Measurements from ENCODE around the gene HOMER2. TPM values are rescaled to one million over a fixed set of nuclear protein-coding genes. Genes with fewer than 3 reads are reported as not detected.
A peak's percentile ranks its signal among the peaks of the same experiment; 100 is the strongest.

HOMER2 gene
- total RNA-seq, 1 experiment from 2014 or later = 22.6 TPM

- Histone ChIP-seq H3K4me3 (ENCODE audit: low read length) (no peak overlapping the region), H3K4me2 (ENCODE audit: low read length) (no peak overlapping the region), H4K20me1 (ENCODE audit: low read length) (no peaks in the 10 kb centered on the region), H3F3A (ENCODE audit: low read length, unreplicated experiment) (no peaks in the 10 kb centered on the region), H3K36me3 (ENCODE audit: low read depth, low read length) (peaks cover 8% of the 10 kb centered on the region), H2AFZ (ENCODE audit: low read length) (no peak overlapping the region), H3K4me1 (ENCODE audit: insufficient read depth, low read length) (peaks cover 1% of the 10 kb centered on the region; the same call in 1 of the 2 replicates), H3K9me2 (replicated peaks; ENCODE audit: low read length) (no peaks in the 10 kb centered on the region), H3K9ac (ENCODE audit: low read length) (no peak overlapping the region), H3K27ac (ENCODE audit: low read length) (no peak overlapping the region), H3K9me3 (ENCODE audit: low read length) (no peaks in the 10 kb centered on the region), H3K27me3 (ENCODE audit: low read length) (no peaks in the 10 kb centered on the region), H3K79me2 (ENCODE audit: low read length) (peaks cover 3% of the 10 kb centered on the region)
- DNase-seq (no peak), ATAC-seq (no peak)
- CTCF ChIA-PET = no interaction called here
- BruUV-seq (replicated peaks) = no TSS peak
- POLR2A ChIA-PET (ENCODE audit: unreplicated experiment) = no interaction called here
- intact Hi-C loops (cut with micrococcal nuclease) = no loop called here
- TF ChIP-seq, protein P1, sequence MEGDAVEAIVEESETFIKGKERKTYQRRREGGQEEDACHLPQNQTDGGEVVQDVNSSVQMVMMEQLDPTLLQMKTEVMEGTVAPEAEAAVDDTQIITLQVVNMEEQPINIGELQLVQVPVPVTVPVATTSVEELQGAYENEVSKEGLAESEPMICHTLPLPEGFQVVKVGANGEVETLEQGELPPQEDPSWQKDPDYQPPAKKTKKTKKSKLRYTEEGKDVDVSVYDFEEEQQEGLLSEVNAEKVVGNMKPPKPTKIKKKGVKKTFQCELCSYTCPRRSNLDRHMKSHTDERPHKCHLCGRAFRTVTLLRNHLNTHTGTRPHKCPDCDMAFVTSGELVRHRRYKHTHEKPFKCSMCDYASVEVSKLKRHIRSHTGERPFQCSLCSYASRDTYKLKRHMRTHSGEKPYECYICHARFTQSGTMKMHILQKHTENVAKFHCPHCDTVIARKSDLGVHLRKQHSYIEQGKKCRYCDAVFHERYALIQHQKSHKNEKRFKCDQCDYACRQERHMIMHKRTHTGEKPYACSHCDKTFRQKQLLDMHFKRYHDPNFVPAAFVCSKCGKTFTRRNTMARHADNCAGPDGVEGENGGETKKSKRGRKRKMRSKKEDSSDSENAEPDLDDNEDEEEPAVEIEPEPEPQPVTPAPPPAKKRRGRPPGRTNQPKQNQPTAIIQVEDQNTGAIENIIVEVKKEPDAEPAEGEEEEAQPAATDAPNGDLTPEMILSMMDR (conservative IDR thresholded peaks at IDR 0.05; ENCODE audit: low read depth, low read length) = no peak
- TF ChIP-seq EZH2phosphoT487 (IDR thresholded peaks at IDR 0.05; ENCODE audit: borderline replicate concordance, low read length) (no peak), EZH2 (IDR thresholded peaks at IDR 0.05; ENCODE audit: low read length, unreplicated experiment) (no peak)
Observed at GRCh38 chr15:82992436-82992998, 40.0 kb upstream of the HOMER2 start.

DNA sequence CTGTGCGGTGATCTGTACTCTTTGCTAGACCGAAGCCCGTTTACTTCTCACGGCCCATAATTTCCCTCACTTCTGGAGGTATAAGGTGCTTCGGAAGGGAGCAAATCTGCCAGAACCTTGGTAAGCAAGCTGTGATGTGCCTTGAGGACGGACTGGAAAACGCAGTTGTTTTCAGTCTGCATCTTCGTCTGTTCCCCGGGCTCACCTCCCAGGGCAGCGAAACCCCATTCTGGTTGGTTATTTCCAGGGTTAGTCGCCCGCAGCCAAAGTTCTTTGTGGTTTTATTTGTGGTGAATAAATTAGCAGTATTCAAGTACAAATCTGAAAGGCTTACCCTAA, 33.9 kb upstream of the HOMER2 start:
- Histone ChIP-seq H3K27ac (ENCODE audit: low read length) (no peak overlapping the region), H3K27me3 (ENCODE audit: low read length) (no peaks in the 10 kb centered on the region), H3K4me3 (ENCODE audit: low read length) (peak overlapping the region; percentile 96), H3K79me2 (ENCODE audit: low read length) (peaks cover 17% of the 10 kb centered on the region), H3K36me3 (ENCODE audit: low read depth, low read length) (peaks cover 8% of the 10 kb centered on the region), H3K4me1 (ENCODE audit: insufficient read depth, low read length) (peaks cover 14% of the 10 kb centered on the region), H3K9ac (ENCODE audit: low read length) (peak overlapping the region; percentile 88), H2AFZ (ENCODE audit: low read length) (peak overlapping the region; percentile 98), H3K9me3 (ENCODE audit: low read length) (no peaks in the 10 kb centered on the region), H3F3A (ENCODE audit: low read length, unreplicated experiment) (no peaks in the 10 kb centered on the region), H3K4me2 (ENCODE audit: low read length) (peak overlapping the region; percentile 90), H4K20me1 (ENCODE audit: low read length) (no peaks in the 10 kb centered on the region), H3K9me2 (replicated peaks; ENCODE audit: low read length) (no peaks in the 10 kb centered on the region)
- intact Hi-C loops (cut with micrococcal nuclease) = loop anchor here (5.0 kb wide), 2 partner anchors 69 to 139 kb away; no protein-coding TSS in a partner anchor
- peak; percentile 13; the same call in 1 of the 2 replicates for ATAC-seq
- TSS peak; percentile 78 for BruUV-seq (replicated peaks)
- ChIA-PET POLR2A (ENCODE audit: unreplicated experiment) (no interaction called here), CTCF (no interaction called here)
- TF ChIP-seq EZH2 (IDR thresholded peaks at IDR 0.05; ENCODE audit: low read length, unreplicated experiment) = no peak
- DNase-seq = peak; percentile 10

DNA sequence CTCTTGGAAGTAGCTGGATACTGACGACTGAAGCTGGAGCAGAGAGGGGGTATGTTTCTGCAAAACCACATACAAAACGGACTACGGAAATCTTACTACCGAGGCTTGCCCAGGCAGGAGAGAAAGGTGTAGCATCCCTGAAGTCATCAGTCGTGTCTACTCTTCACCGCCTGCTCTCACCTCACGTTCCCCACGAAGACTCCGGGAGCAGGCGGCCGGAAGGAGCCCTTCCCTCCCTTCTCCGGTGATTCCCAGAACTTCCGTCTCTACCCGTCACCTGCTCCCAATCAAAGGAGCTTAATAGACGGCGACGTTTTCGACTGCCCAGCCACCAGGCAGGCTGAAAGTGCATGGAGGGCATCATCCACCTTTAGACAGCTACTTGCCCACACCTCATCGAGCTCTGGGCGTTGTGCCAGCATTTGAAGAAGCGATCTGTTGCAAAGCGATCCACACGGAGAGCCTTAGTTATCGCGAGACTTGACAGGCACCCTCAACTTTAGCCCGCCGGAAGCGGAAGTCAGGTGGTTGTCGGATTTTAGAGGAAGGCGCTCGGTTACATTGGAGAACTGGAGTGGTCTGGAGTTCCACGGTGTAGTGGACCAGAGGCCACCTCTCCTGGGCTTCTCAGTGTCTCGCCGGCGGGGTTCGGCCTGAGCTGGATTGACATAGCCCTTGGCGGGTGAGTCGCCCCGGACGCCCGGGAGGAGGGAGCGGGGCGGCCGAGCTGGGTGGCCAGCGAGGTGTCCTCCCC, 33.3 kb upstream of the HOMER2 start, which contains the start of gene RAMAC:
TSS of gene RAMAC (plus strand) at position 523 of the 754 bp plus-strand sequence. CDS start 2,809 bp downstream, outside the sequence.
- H3K4me3 ChIP-seq (ENCODE audit: low read length) = peak within 1 kb of the TSS; percentile 96
- H3F3A ChIP-seq (ENCODE audit: low read length, unreplicated experiment) = no peaks in the 10 kb centered on the region
- POLR2A ChIA-PET (ENCODE audit: unreplicated experiment) = no interaction called here
- H3K27ac ChIP-seq (ENCODE audit: low read length) = peak within 1 kb of the TSS; percentile 44
- peaks cover 8% of the 10 kb centered on the region for H3K36me3 ChIP-seq (ENCODE audit: low read depth, low read length)
- peaks cover 17% of the 10 kb centered on the region for H3K79me2 ChIP-seq (ENCODE audit: low read length)
- peaks cover 14% of the 10 kb centered on the region for H3K4me1 ChIP-seq (ENCODE audit: insufficient read depth, low read length)
- peak within 1 kb of the TSS; percentile 98 for H2AFZ ChIP-seq (ENCODE audit: low read length)
- CTCF ChIA-PET = interaction anchor here (0.6 kb wide), 1 partner anchor 176 kb away, joined by 3 read pairs; no protein-coding TSS in a partner anchor
- no peaks in the 10 kb centered on the region for H4K20me1 ChIP-seq (ENCODE audit: low read length)
- DNase-seq = peak; percentile 92
- no peaks in the 10 kb centered on the region for H3K27me3 ChIP-seq (ENCODE audit: low read length)
- peak within 1 kb of the TSS; percentile 88 for H3K9ac ChIP-seq (ENCODE audit: low read length)
- BruUV-seq (replicated peaks) = TSS peak; percentile 70
- H3K9me3 ChIP-seq (ENCODE audit: low read length) = no peaks in the 10 kb centered on the region
- TF ChIP-seq EZH2phosphoT487 (IDR thresholded peaks at IDR 0.05; ENCODE audit: borderline replicate concordance, low read length) = no peak
- TF ChIP-seq, protein P1 (conservative IDR thresholded peaks at IDR 0.05; ENCODE audit: low read depth, low read length) = no peak
- TF ChIP-seq EZH2 (IDR thresholded peaks at IDR 0.05; ENCODE audit: low read length, unreplicated experiment) = no peak
- H3K4me2 ChIP-seq (ENCODE audit: low read length) = peak within 1 kb of the TSS; percentile 90
- H3K9me2 ChIP-seq (replicated peaks; ENCODE audit: low read length) = no peaks in the 10 kb centered on the region
- ATAC-seq = peak; percentile 95
- intact Hi-C loops (cut with micrococcal nuclease) = loop anchor here (5.0 kb wide), 2 partner anchors 69 to 139 kb away; no protein-coding TSS in a partner anchor

Data from PC-3 (cell line).